GM21360 (cell line): ENCODE measurements around the gene PTRHD1.
"Not testable (repeated sequence)": the region's sequence is repeated elsewhere in the genome, so short reads cannot be mapped to it uniquely, and the experiment has no call there.

Source experiments
- ATAC-seq: cut with Tn5 transposase; IDR thresholded peaks from one replicate; pipeline ENCODE4 v1.9.1; 2021; ENCODE audit warnings: mild to moderate bottlenecking, moderate library complexity; ENCODE audit not compliant: unreplicated experiment

Gene PTRHD1

DNA sequence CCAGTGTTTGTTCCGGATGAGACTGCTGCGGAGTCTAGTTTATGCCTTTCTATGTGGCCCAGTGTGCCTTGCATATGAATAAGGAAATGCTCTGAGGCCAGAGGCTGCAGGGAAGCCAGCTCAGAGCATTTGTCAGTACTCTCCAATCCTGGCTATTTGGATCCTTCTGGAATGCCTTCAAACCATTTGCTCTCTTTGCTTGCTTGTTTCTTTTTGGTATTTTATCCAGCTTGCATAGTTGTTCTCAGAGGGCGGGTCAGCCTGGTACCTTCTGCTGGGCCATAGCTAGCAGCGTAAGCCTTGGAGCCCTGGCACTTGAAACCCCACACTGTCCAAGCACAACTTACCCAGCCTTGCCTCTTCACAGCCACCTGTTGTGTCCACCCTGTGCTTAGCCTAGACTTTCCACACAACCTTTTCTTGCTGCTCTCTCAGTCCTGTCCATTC is 20.5 kb upstream of the PTRHD1 start:
- ATAC-seq: no peak

DNA sequence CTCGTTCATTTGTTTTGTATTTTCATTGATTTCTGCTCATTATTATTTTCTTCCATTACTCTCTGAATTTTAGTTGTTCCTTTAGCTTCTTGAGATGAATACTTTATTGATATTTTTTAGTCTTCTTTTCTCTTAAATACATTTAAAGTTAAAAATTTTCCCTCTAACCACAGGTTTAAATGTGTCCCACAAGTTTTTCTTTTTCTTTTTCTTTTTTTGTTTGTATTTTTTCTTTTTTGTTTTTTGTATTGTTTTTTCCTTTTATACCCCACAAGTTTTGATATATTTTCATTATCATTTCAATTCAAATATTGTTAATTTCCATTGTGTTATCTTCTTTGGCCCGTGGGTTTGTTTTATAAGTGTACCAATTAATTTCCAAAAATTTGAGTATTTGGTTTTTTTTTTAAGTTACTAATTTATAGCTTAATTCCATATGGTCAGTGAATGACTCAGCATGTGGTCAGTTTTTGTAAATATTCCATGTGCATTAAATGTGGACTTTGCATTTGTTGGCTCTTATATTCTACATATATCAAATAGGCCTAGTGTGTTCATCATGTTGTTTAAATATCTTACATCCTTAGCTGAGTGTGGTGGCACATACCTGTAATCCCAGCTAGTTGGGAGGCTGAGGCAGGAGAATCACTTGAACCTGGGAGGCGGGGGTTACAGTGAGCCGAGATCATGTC is 16.3 kb upstream of the PTRHD1 start:
- no peak for ATAC-seq

GRCh38 chr2:24806661-24807036 is 13.5 kb upstream of the PTRHD1 start:
- ATAC-seq: no peak

- not testable (repeated sequence) for ATAC-seq
Observed at GRCh38 chr2:24805811-24806660, 12.8 kb upstream of the PTRHD1 start.

DNA sequence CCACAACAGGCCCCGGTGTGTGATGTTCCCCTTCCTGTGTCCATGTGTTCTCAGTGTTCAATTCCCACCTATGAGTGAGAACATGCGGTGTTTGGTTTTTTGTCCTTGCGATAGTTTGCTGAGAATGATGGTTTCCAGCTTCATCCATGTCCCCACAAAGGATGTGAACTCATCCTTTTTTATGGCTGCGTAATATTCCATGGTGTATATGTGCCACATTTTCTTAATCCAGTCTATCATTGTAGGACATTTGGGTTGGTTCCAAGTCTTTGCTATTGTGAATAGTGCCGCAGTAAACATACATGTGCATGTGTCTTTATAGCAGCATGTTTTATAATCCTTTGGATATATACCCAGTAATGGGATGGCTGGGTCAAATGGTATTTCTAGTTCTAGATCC is 7.3 kb upstream of the PTRHD1 start:
- ATAC-seq: not testable (repeated sequence)

DNA sequence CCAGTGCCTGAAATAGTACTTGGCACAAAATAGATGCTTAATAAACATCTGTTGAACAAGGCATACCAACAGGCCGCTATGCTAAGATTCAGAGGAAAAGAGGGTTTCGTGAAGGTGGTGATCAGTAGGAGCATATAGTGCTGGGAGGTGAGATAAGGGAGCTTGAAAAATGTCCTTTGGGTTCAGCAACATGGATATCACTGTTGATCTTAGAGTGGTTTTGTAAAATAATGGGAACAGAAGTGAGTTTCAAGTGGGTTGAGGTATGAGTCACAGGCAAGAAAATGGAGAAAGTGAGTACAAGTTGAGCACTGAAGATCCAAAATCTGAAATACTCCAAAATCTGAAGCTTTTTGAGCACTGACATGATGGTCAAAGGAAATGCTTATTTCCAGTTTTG is 4.5 kb upstream of the PTRHD1 start:
- no peak for ATAC-seq

GRCh38 chr2:24793761-24794435 is 707 bp upstream of the PTRHD1 start:
- ATAC-seq: no peak

DNA sequence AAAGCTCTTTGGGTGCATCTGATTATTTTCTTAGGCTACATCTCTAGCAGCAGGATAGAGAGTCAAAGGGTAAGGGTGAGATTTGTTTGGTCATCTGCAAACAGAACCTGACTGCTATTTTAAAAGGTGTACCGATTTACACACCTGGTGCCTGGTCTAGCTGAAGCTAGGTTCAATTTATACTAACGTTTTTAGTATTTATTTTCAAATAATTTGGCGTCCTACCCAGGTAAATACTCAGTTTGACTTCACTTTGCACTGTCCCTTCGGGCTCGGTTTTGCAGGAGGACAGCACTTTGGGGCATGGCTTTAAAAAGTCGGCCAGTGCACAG is 683 bp downstream of the PTRHD1 start:
- no peak for ATAC-seq

DNA sequence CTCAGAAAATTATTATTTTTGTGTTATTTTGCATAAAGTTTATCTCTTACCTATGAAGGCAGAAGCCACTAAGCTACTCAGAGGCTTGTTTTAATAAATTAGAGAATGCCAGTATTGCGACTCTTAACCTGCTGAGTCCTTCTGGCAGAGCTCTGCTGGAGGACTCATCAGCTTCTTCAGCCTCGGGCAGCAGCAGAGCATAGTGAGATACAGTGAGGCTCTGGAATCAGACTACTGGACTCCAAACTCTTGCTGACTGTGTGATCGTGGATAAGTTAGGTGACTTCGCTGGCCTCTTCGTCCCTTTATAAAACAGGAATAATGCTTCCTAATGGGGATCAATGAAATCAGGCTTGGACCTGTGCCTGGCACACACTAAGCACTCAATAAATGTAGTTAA is 1.7 kb downstream of the PTRHD1 start:
- ATAC-seq: no peak

GRCh38 chr2:24788816-24789215 is 4.4 kb downstream of the PTRHD1 start:
- no peak for ATAC-seq

GRCh38 chr2:24787532-24787931 is 5.7 kb downstream of the PTRHD1 start:
- ATAC-seq: no peak

DNA sequence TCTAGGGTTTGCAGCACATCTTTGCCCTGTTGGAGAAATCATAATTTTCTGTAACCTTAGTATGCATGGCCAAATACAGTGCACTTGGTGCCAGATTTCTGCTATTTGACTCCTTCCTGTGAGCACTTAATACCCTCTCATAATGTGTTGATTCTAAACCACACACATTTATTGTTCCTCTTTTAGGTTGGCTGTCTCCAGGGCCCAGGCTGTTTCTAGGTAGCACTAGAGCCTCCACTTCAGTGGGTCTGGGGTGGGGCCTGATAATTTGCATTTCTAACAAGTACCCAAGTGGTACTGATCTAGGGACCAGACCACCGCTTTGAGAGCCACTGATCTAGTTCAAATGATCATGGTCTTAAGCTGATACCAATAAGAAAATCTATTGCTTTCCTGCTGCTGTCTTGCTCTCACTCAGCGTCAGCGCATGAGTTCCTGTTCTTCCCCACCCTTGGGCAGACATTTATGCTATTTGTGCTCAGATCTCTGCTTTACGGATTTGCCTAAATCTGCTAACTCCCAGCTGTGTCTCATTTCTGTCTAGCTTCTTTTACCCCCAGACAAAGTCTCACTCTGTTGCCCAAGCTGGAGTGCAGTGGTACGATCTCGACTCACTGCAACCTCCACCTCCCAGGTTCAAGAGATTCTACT is 7.4 kb downstream of the PTRHD1 start:
- no peak for ATAC-seq

- ATAC-seq: no peak
Observed at GRCh38 chr2:24783641-24784040, 9.6 kb downstream of the PTRHD1 start.

DNA sequence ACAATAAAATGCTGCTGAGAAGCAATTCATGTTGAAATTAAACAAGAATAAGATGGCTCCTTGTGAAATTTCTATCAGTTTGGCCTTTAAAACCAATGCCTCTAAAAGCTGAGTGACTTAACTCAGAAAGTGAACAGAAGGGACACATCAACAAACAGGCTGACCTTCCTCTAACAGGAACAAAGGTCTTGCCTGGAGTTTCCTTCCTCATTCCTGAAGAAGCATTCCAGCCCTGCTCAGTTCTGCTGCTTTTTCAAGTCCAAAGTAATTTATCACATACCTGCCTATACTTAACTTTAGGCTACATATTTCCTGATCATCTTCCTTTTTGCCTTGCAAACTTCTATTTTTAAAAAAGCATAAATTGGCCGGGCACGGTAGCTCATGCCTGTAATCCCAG is 14.1 kb downstream of the PTRHD1 start:
- no peak for ATAC-seq

DNA sequence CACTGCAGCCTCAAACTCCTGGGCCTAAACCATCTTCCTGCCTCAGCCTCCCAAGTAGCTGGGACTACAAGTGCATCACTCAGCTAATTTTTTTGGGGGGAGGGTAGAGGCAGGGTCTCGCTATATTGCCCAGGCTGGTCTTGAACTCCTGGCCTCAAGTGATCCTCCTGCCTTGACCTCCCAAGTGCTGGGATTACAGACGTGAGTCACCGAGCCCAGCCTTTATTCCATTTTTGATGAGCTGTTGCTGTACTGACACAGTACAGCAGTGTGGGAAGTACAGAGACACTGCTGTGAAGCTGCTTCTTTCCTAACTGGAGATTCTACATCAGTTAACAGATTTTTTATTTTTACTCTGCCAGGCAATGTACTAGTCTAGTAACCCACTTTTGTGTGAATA is 18.8 kb downstream of the PTRHD1 start:
- no peak for ATAC-seq

- no peak for ATAC-seq
Observed at GRCh38 chr2:24771764-24772586, 21.2 kb downstream of the PTRHD1 start.

DNA sequence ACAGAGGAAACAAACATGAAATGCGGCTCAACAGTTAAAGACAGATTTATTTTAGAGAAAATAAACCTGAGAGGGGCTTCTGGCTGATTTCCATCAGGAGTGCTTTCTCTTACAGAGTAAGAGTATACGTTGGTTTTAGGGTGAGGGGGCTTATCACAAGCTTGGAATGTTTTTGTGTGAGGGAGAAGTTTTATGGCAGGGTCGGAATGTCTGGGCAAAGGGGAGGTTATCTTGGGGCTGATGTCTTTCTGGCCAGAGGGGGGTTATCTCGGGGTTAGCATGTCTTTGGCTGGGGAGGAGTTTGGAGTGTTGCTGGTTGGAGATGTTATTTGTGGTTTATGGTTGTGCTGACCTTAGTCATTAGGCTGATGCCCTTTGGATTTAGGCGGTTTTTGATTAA is 22.1 kb downstream of the PTRHD1 start:
- ATAC-seq: no peak

- no peak for ATAC-seq
Observed at GRCh38 chr2:24768601-24769000, 24.6 kb downstream of the PTRHD1 start.

DNA sequence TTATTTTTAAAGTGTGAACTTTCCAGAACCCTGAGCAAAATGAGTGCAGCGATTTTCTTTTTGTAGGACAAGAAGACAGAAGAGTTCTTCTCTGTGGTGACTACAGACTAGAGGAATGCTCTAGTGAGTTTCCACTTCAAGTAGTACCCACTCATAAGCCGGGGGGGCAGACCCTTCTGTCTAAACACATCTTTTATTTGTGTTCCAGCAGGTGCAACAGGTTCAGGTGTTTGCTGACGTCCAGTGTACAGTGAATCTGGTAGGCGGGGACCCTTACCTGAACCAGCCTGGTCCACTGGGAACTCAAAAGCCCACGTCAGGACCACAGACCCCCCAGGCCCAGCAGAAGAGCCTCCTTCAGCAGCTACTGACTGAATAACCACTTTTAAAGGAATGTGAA is 25.2 kb downstream of the PTRHD1 start:
- no peak for ATAC-seq

DNA sequence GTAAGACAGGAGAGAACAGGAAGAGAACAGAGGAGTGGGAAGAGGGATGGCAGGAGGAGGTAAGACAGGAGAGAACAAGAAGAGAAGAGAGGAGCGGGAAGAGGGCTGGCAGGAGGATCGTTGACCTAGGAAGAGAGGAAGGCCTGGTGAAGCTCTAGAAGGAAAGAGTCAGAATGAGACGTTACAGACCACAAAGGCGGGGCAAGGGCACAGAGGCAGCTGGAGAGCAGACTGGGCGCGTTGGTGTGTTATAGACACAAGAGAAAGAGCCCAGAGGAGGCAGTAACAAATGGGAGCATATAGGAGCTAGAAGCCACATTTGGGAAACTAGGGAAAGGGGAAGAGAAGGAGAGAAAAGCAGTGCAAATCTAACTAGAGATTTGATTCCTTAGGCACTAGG is 26.6 kb downstream of the PTRHD1 start:
- no peak for ATAC-seq

DNA sequence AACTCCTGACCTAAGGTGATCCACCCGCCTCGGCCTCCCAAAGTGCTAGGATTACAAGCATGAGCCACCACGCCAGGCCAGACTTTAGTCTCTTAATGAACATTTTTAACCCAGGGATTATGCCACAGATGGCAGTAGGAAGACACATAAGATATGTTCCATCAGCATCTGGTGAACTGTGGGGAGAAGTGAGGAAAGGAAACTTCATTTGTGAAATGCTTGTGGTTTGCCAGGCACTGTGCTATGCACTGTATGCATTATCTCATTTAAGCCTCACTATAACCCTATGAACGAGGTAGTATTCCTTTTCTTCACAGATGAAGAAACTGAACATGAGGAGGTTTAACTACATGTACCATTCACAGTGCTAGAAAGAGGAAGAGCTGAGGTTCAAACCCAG is 29.3 kb downstream of the PTRHD1 start:
- no peak for ATAC-seq
